HepG2 (cell line): ENCODE data around the gene TSC22D2. TPM values are rescaled to one million over a fixed set of nuclear protein-coding genes. Genes with fewer than 3 reads are reported as not detected.

Experiments
- ADNP ChIP-seq: sonication (generic); formaldehyde crosslinking; IDR thresholded peaks from 2 replicates; pipeline ENCODE4 v1.4.0; 2020; ENCODE audit warnings: missing genetic modification reagents
- ARNT2 ChIP-seq: sonication (generic); formaldehyde crosslinking; IDR thresholded peaks from 2 replicates; pipeline ENCODE4 v1.8.0; 2022; ENCODE audit warnings: mild to moderate bottlenecking, low read depth, missing genetic modification reagents, moderate library complexity
- ARNTL ChIP-seq: sonication (generic); formaldehyde crosslinking; IDR thresholded peaks from 2 replicates; pipeline ENCODE4 v1.4.0; 2020; ENCODE audit warnings: mild to moderate bottlenecking, missing genetic modification reagents
- ASH2L ChIP-seq: fragments of 300-600, 200-600 bp; sonication (generic); IDR thresholded peaks from 2 replicates; pipeline ENCODE4 v1.7.0; 2017; ENCODE audit warnings: low read depth, mild to moderate bottlenecking, moderate library complexity, mixed read lengths, low read length; ENCODE audit not compliant: insufficient read length
- CENPBD1 ChIP-seq: sonication (generic); formaldehyde crosslinking; IDR thresholded peaks from 2 replicates; pipeline ENCODE4 v1.8.0; 2022; ENCODE audit warnings: missing genetic modification reagents, low read depth, mild to moderate bottlenecking, borderline replicate concordance
- E2F2 ChIP-seq: sonication (generic); formaldehyde crosslinking; IDR thresholded peaks from 2 replicates; pipeline ENCODE4 v1.4.0; 2020; ENCODE audit warnings: missing genetic modification reagents, borderline replicate concordance
- ERF ChIP-seq: IDR thresholded peaks from 2 replicates; pipeline ENCODE4 v1.6.1; 2018; ENCODE audit warnings: missing biosample characterization, missing genetic modification reagents
- HIC2 ChIP-seq: sonication (generic); formaldehyde crosslinking; IDR thresholded peaks from 2 replicates; pipeline ENCODE4 v1.9.0; 2022; ENCODE audit warnings: low read depth, missing genetic modification reagents
- MAF1 ChIP-seq: sonication (generic); formaldehyde crosslinking; IDR thresholded peaks from 2 replicates; pipeline ENCODE4 v1.5.0; 2020; ENCODE audit warnings: missing genetic modification reagents, borderline replicate concordance
- MEF2D ChIP-seq: sonication (generic); formaldehyde crosslinking; IDR thresholded peaks from 2 replicates; pipeline ENCODE4 v1.5.1; 2020; ENCODE audit warnings: mild to moderate bottlenecking, missing genetic modification reagents
- NFRKB ChIP-seq: fragments of 450-650 bp; IDR thresholded peaks from 2 replicates; pipeline ENCODE4 v1.6.1; 2017
- PBX3 ChIP-seq: sonication (generic); formaldehyde crosslinking; IDR thresholded peaks from 2 replicates; pipeline ENCODE4 v1.8.1; 2023; ENCODE audit warnings: missing genetic modification reagents, inconsistent platforms, borderline replicate concordance
- RNF2 ChIP-seq: fragments of 450-650 bp; conservative IDR thresholded peaks from 2 replicates; pipeline ENCODE4 v1.6.1; 2016; ENCODE audit warnings: low read depth
- SMARCC2 ChIP-seq: fragments of 450-650 bp; IDR thresholded peaks from 2 replicates; pipeline ENCODE4 v1.6.1; 2017; ENCODE audit warnings: antibody characterized with exemption, mild to moderate bottlenecking
- TFAP4 ChIP-seq: sonication (generic); IDR thresholded peaks from 2 replicates; pipeline ENCODE4 v1.6.1; 2016; ENCODE audit warnings: low read depth, borderline replicate concordance
- THAP9 ChIP-seq: sonication (generic); formaldehyde crosslinking; IDR thresholded peaks from 2 replicates; pipeline ENCODE4; 2020; ENCODE audit warnings: missing genetic modification reagents, mild to moderate bottlenecking, borderline replicate concordance
- ZKSCAN5 ChIP-seq: sonication (generic); formaldehyde crosslinking; IDR thresholded peaks from 2 replicates; pipeline ENCODE4 v1.5.1; 2020; ENCODE audit warnings: mild to moderate bottlenecking, missing genetic modification reagents
- ZNF224 ChIP-seq: sonication (generic); formaldehyde crosslinking; IDR thresholded peaks from 2 replicates; pipeline ENCODE4 v1.5.0; 2020; ENCODE audit warnings: mild to moderate bottlenecking, missing genetic modification reagents
- ZNF335 ChIP-seq: sonication (generic); formaldehyde crosslinking; IDR thresholded peaks from 2 replicates; pipeline ENCODE4 v1.4.0; 2020; ENCODE audit warnings: missing genetic modification reagents
- ZNF350 ChIP-seq: sonication (generic); formaldehyde crosslinking; IDR thresholded peaks from 2 replicates; pipeline ENCODE4 v1.4.0; 2020; ENCODE audit warnings: mild to moderate bottlenecking, low read depth, missing genetic modification reagents, borderline replicate concordance
- polyA plus RNA-seq, 8 experiments: library from polyadenylated mRNA; depleted of rRNA in 3 of 8; stranded (reverse) in 7 of 8; unstranded in 1 of 8; fragments of >200 nt; fragmentation: Illumina TruSeq in 4 of 8; extraction: Trizol in 4 of 8; gene quantifications; 2 replicates each; pipeline versions ENCODE4 v1.2.1 to v1.2.3, GENCODE V29; 2011 to 2016; ENCODE audit warnings: low read depth in 4 of 8, missing spikeins in 1 of 8, mixed read lengths in 1 of 8; ENCODE audit not compliant: insufficient read depth in 1 of 8
- total RNA-seq, 5 experiments: library from RNA; depleted of rRNA; stranded (reverse); fragments of >200 nt; fragmentation: Illumina TruSeq; extraction: Trizol; gene quantifications; 2 replicates each; pipeline ENCODE4 v1.2.3, GENCODE V29; 2016; ENCODE audit warnings: low read depth in 1 of 5

Gene TSC22D2
- total and polyA plus RNA-seq, 2 of the 13 experiments (the other 11 are each of a cell fraction or from before 2014, with no cell fraction given) = 4.6 to 8.2 TPM

GRCh38 chr3:150408221-150409124, at the start of gene TSC22D2 (continued):
- TF ChIP-seq THAP9 (peak; percentile 42), SMARCC2 (no peak), MAF1 (CRISPR knock-in tag) (peak; percentile 65; the same call in 1 of the 2 replicates), ZKSCAN5 (CRISPR knock-in tag) (no peak), CENPBD1 (CRISPR knock-in tag) (0 out of 2 replicates have a peak, but pooled peaks have one; percentile 81), PBX3 (CRISPR knock-in tag) (no peak), ZNF350 (CRISPR knock-in tag) (peak; percentile 61; the same call in 1 of the 2 replicates), E2F2 (CRISPR knock-in tag) (no peak), ZNF224 (CRISPR knock-in tag) (0 out of 2 replicates have a peak, but pooled peaks have one; percentile 66), ADNP (CRISPR knock-in tag) (no peak), RNF2 (no peak), ASH2L (peak; percentile 86), NFRKB (no peak), HIC2 (CRISPR knock-in tag) (0 out of 2 replicates have a peak, but pooled peaks have one; percentile 38), ARNT2 (CRISPR knock-in tag) (peak; percentile 64; the same call in 1 of the 2 replicates), MEF2D (CRISPR knock-in tag) (no peak), ARNTL (CRISPR knock-in tag) (peak; percentile 59; the same call in 1 of the 2 replicates), ZNF335 (CRISPR knock-in tag) (peak; percentile 42; the same call in 1 of the 2 replicates), ERF (CRISPR knock-in tag) (peak; percentile 71), TFAP4 (peak; percentile 4; the same call in 1 of the 2 replicates)
